ENCODE measurements around the gene PRPF31. TPM values are rescaled to one million over a fixed set of nuclear protein-coding genes. Genes with fewer than 3 reads are reported as not detected.
A peak's percentile ranks its signal among the peaks of the same experiment; 100 is the strongest.

PRPF31 gene
- polyA plus RNA-seq, 1 donor from 2014 or later: 76.6 TPM

DNA sequence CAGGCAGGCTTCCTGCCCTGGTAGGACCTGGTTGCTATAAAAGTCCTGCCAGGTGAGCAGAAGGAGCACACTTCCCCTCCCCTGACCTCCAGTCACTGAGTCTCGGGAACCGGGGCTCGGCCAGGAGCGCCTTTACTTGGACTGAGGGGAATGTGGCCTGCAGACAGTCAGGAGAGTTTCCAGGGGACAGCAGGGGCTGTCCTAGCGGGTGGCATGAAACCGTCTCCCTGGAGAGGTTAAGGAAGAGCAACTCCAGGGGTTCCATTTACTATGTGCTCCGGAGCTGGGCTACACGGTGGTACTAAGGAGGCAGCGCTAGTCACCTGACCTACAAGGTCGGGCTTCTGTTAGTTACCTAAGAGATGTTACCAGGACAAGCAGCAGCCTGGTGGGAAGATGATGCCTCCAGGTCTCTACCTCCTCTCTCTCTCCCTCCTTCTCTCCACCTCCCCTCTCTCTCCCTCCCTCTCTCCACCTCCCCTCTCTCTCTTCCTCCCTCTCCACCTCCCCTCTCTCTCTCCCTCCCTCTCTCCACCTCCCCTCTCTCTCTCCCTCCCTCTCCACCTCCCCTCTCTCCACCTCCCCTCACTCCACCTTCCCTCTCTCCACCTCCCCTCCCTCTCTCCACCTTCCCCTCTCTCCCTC is 17.9 kb downstream of the PRPF31 start:
- Histone ChIP-seq H3K9me3 (ENCODE audit: low read length) (no peaks in the 10 kb centered on the region), H3F3A (ENCODE audit: insufficient read depth, low read length, poor library complexity, severe bottlenecking) (no peaks in the 10 kb centered on the region), H2AFZ (ENCODE audit: low read depth, low read length) (no peak overlapping the region), H3K4me2 (ENCODE audit: low read length) (no peak overlapping the region), H3K27me3 (ENCODE audit: insufficient read depth, low read depth, low read length) (no peaks in the 10 kb centered on the region), H3K27ac (ENCODE audit: low read length) (no peak overlapping the region), H3K79me2 (replicated peaks; ENCODE audit: insufficient read depth, low read length) (peaks cover 5% of the 10 kb centered on the region), H3K9me2 (ENCODE audit: insufficient read depth, low read length) (no peaks in the 10 kb centered on the region), H3K36me3 (ENCODE audit: insufficient read depth, low read length) (no peaks in the 10 kb centered on the region), H3K4me3 (ENCODE audit: low read length) (no peak overlapping the region), H3K9ac (ENCODE audit: low read length) (no peak overlapping the region), H4K20me1 (ENCODE audit: insufficient read depth) (no peaks in the 10 kb centered on the region)
- TF ChIP-seq TAF1 (IDR thresholded peaks at IDR 0.05; ENCODE audit: low read depth) (no peak), MXI1 (conservative IDR thresholded peaks at IDR 0.05; ENCODE audit: poor library complexity, severe bottlenecking) (no peak), POLR2AphosphoS5 (IDR thresholded peaks at IDR 0.05) (peak; percentile 17), RAD21 (conservative IDR thresholded peaks at IDR 0.05) (no peak), EZH2 (IDR thresholded peaks at IDR 0.05; ENCODE audit: borderline replicate concordance, insufficient read depth, low read length, poor library complexity, severe bottlenecking) (peak; percentile 76), SMC3 (conservative IDR thresholded peaks at IDR 0.05; ENCODE audit: poor library complexity) (no peak), EP300 (conservative IDR thresholded peaks at IDR 0.05; ENCODE audit: poor library complexity, severe bottlenecking) (no peak), REST (IDR thresholded peaks at IDR 0.05; ENCODE audit: borderline replicate concordance) (no peak)
- TF ChIP-seq, protein P1, sequence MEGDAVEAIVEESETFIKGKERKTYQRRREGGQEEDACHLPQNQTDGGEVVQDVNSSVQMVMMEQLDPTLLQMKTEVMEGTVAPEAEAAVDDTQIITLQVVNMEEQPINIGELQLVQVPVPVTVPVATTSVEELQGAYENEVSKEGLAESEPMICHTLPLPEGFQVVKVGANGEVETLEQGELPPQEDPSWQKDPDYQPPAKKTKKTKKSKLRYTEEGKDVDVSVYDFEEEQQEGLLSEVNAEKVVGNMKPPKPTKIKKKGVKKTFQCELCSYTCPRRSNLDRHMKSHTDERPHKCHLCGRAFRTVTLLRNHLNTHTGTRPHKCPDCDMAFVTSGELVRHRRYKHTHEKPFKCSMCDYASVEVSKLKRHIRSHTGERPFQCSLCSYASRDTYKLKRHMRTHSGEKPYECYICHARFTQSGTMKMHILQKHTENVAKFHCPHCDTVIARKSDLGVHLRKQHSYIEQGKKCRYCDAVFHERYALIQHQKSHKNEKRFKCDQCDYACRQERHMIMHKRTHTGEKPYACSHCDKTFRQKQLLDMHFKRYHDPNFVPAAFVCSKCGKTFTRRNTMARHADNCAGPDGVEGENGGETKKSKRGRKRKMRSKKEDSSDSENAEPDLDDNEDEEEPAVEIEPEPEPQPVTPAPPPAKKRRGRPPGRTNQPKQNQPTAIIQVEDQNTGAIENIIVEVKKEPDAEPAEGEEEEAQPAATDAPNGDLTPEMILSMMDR (IDR thresholded peaks at IDR 0.05; ENCODE audit: poor library complexity, severe bottlenecking): no peak

GRCh38 chr19:54133957-54134590 is 18.5 kb downstream of the PRPF31 start:
- Histone ChIP-seq H3K9ac (ENCODE audit: low read length) (no peak overlapping the region), H3F3A (ENCODE audit: insufficient read depth, low read length, poor library complexity, severe bottlenecking) (no peaks in the 10 kb centered on the region), H3K4me3 (ENCODE audit: low read length) (no peak overlapping the region), H4K20me1 (ENCODE audit: insufficient read depth) (no peaks in the 10 kb centered on the region), H3K79me2 (replicated peaks; ENCODE audit: insufficient read depth, low read length) (peaks cover 12% of the 10 kb centered on the region), H2AFZ (ENCODE audit: low read depth, low read length) (no peak overlapping the region), H3K27ac (ENCODE audit: low read length) (no peak overlapping the region), H3K9me2 (ENCODE audit: insufficient read depth, low read length) (no peaks in the 10 kb centered on the region), H3K36me3 (ENCODE audit: insufficient read depth, low read length) (no peaks in the 10 kb centered on the region), H3K27me3 (ENCODE audit: insufficient read depth, low read depth, low read length) (no peaks in the 10 kb centered on the region), H3K4me2 (ENCODE audit: low read length) (no peak overlapping the region), H3K9me3 (ENCODE audit: low read length) (no peaks in the 10 kb centered on the region)
- TF ChIP-seq REST (IDR thresholded peaks at IDR 0.05; ENCODE audit: borderline replicate concordance) (no peak), EZH2 (IDR thresholded peaks at IDR 0.05; ENCODE audit: borderline replicate concordance, insufficient read depth, low read length, poor library complexity, severe bottlenecking) (no peak), RAD21 (conservative IDR thresholded peaks at IDR 0.05) (no peak), TAF1 (IDR thresholded peaks at IDR 0.05; ENCODE audit: low read depth) (no peak), MXI1 (conservative IDR thresholded peaks at IDR 0.05; ENCODE audit: poor library complexity, severe bottlenecking) (no peak), POLR2AphosphoS5 (IDR thresholded peaks at IDR 0.05) (no peak), SMC3 (conservative IDR thresholded peaks at IDR 0.05; ENCODE audit: poor library complexity) (no peak)
- TF ChIP-seq, protein P1 (IDR thresholded peaks at IDR 0.05; ENCODE audit: poor library complexity, severe bottlenecking): no peak

Data from neural cell (in vitro differentiated cells).